SHP77 (cell line): ENCODE measurements around the gene ACSL6.

Experiments
- DNase-seq, 2 experiments: peaks; one replicate each; lab custom pipeline; 2025; lab: John Stamatoyannopoulos, UW

The ACSL6 gene

GRCh38 chr5:132011622-132012343, at the start of gene ACSL6:
TSS of gene ACSL6 (minus strand) at chr5:132011658. CDS start at chr5:132011553, 105 bp downstream.
- peak in 1 of 2 experiments; percentile 14 for DNase-seq

- no peak for DNase-seq
Observed at GRCh38 chr5:132060501-132061161, 49.2 kb upstream of the ACSL6 start, which contains the start of gene IL3. TSS of gene IL3 (plus strand) at chr5:132060655. CDS start at chr5:132060707, 52 bp downstream.

GRCh38 chr5:132059696-132060500, 48.4 kb upstream of the ACSL6 start:
- DNase-seq: no peak

- no peak for DNase-seq
Observed at GRCh38 chr5:132059043-132059695, 47.7 kb upstream of the ACSL6 start.

- DNase-seq: no peak
Observed at GRCh38 chr5:132058646-132059042, 47.2 kb upstream of the ACSL6 start.

GRCh38 chr5:132057498-132058255, 46.2 kb upstream of the ACSL6 start:
- no peak for DNase-seq

GRCh38 chr5:132056610-132057497, 45.4 kb upstream of the ACSL6 start:
- DNase-seq: no peak

- no peak for DNase-seq
Observed at GRCh38 chr5:132055808-132056609, 44.6 kb upstream of the ACSL6 start.

- DNase-seq: no peak
Observed at GRCh38 chr5:132055441-132055807, 44.0 kb upstream of the ACSL6 start.

- no peak for DNase-seq
Observed at GRCh38 chr5:132054697-132055440, 43.4 kb upstream of the ACSL6 start.

- DNase-seq: no peak
Observed at GRCh38 chr5:132054031-132054696, 42.7 kb upstream of the ACSL6 start.

GRCh38 chr5:132053483-132053882, 42.0 kb upstream of the ACSL6 start:
- DNase-seq: no peak

- no peak for DNase-seq
Observed at GRCh38 chr5:132052520-132052919, 41.1 kb upstream of the ACSL6 start.

GRCh38 chr5:132050661-132051552, 39.4 kb upstream of the ACSL6 start:
- DNase-seq: peak in 1 of 2 experiments; percentile 17

GRCh38 chr5:132050136-132050535, 38.7 kb upstream of the ACSL6 start:
- DNase-seq: no peak

GRCh38 chr5:132049559-132049958, 38.1 kb upstream of the ACSL6 start:
- no peak for DNase-seq

- DNase-seq: no peak
Observed at GRCh38 chr5:132049093-132049492, 37.6 kb upstream of the ACSL6 start.
